Measurements from ENCODE around the gene EPHB3.

The EPHB3 gene

DNA sequence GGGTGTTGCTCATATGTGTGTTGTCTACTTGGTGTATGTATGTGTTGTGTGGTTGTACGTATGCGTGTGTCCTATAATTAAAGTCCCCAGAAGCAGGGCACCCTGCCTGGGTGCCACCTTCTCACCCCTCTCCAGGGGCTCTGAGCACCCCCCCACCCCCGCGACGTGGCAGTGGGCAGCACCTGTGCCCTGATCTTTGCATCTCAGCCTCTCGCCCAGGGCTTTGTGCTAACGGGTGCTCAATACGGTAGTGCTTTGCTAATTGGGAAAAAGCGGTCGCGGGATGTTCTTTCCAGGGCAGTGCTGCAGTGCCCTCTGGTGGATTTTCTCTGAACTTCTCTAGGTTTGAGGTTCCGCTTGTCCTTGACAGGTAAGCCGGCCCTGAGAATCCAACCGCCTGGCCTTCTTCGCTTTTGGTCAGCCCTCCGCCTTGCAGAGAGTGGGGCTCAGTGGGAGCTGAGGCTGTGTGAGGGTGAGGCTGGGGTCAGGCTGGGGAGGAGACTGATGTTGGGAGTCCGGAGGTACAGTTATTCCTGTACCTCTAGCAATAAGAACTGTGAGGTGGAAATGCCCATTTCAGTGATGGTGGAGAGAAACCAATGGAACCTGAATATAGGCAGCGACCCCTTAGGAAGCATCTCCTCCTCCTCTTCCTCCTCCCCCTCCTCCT is 17.6 kb upstream of the EPHB3 start:
- peak; percentile 33 to 44 (median 40) for DNase-seq

DNA sequence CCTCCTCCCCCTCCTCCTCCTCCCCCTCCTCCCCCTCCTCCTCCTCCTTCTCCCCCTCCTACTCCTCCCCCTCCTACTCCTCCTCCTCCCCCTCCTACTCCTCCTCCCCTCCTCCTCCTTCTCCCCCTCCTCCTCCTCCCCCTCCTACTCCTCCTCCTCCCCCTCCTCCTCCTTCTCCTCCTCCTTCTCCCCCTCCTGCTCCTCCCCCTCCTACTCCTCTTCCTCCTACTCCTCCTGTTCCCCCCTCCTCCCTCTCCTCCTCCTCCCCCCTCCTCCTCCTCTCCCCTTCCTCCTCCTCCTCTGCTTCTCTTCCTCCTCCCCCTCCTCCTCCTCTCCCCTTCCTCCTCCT is 17.1 kb upstream of the EPHB3 start:
- no peak for DNase-seq

DNA sequence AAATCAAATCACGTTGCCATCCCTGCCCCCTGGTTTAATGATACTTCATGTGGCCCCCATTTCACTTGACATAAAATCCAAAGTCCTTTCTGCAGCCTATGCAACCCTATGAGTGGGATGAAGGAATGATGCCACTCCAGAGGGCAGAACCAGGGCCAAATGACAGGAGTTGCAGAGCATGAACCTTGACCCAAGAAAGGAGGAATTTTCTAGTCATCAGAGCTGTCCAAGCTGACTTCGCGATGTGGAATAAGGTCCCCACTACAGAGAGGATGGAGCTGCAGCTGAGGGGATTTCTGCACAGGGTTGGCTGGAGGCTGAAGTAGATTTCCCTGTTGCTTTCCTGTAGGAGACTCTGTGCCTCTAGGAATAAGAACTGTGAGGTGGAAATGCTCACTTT is 15.8 kb upstream of the EPHB3 start:
- no peak for DNase-seq

DNA sequence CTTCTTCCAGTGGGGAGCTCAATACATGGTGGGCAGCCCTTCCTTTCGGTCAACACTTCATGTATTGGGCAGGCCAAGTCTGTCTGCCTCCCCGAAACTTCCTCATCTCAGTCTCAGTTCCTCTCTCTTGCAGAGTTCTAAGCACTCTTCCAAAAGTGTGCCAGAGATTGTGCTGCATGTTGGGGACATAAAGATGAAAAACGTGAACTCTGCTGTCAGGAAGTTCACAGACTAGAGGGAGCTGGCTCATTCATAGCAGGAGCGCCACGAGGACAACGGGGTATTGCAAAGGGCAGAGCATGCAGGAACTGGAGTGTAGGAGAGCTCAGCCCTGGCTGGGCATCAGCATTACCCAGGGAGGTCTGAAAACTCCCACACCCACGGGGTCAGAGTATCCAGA is 15.3 kb upstream of the EPHB3 start:
- DNase-seq: no peak

DNA sequence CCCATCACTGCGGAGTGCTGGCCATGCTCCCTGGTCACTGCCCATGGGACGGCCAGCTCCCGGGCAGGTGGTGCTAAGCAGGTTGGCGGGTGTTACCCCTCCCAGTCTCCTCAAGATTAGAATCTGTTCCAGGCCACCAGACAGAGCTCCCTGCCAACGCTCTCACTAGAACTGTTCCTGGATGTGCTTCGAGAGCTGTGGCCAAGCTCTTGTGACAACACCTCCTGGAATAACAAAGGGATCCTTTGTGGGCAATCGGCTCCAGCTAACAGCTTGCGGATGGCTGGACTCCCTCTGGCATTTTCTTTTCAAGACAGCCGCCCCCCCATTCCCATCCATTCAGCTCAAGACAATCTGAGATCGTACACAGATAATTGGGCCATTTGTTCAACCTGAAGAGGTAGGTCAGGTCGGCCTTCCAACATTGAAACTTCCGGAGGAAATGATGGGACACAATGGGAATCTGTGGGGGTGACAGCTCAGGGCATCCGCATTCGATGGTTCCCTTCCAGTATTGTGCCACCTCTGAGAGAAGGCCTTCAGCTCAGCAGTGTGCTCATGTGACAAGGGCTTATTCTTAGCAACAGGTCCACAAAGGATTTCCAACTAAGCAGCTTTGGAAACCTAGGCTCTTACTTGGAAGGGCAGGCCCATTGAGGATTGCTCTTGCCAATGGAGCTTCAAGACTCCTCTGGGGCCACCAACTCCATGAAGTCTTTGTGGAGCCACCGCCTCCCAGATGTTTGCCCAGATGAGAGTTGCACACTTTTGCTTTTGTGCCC is 11.6 kb upstream of the EPHB3 start:
- no peak for DNase-seq

DNA sequence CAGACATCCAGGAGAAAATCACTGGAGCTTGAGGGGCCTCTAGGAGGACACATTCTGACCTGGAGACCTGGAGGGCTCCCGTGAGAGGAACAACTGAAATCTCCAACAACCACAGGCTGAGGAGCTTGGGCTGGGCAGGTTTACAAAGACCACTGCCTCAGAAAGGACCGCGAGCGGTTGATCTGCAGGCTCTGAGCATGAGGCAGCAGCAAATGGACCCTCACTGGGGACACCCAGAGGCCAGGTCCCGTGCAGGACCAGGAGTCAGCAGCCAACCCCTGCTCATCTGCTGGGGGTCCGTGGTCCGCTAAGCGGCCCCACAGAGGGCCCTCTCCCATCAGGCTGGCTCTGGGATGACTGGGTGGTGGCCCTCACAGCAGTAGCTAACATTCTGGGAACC is 10.5 kb upstream of the EPHB3 start:
- DNase-seq: no peak

DNA sequence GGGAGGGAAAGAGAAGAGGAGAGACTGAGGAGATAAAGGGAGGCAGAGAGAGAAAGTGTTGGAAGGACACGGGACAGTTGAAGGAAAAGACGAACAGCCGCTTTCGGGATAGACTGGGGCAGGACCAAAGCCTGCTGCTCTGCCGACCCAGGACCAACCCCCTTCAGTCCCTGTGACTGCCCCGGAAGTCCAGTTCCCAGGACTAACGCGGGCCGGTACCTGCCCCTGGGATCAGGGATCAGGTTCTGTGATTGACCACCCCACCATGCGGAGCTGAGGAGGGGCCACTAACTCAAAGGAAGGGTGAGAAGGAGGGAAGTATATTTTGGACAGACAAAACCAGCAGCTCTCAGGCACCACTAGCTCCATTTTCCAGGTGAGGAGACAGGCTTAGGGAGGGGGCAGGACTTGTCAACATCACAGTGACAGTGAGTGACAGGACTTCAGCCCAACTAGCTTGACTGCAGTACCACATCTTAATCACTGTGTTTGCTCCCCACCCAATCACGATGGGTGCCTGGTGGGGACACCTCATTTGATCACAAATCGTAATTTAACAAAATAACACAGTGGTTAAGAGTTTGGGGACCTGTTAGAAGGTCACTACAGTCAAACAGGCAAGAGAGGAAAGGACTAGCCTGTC is 9.8 kb upstream of the EPHB3 start:
- DNase-seq: no peak

DNA sequence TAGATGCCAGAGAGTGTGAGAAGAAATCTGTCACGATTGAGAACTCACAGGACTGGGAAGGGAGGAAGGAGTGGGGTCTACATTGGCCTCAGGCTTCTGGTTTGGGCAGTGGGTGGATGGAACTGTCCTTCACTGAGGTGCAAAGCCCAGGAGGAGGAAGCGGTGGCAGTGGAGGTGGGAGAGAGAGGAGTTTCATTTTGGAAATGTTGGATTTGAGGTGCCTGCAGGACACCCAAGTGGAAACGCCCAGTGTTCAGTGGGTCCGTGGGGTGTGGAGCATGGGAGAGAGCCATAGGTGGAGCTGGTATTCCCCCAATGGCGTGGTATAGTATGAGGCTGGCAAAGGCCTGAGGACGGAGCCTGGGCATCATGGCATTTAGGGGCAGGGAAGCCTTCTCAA is 9.3 kb upstream of the EPHB3 start:
- DNase-seq: no peak

DNA sequence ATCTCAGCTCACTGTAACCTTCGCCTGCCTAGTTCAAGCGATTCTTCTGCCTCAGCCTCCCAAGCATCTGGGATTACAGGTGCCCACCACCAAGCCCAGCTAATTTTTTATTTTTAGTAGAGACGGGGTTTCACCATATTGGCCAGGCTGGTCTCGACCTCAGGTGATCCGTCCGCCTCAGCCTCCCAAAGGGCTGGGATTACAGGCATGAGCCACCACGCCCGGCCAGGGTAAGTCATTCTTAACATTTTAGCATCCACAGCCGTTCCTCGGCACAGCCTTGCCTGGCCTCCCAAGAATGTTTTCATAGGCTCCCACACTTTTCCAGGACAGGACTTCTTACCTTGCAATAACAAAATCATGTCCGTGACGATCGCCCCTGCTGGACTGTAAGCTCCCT is 8.7 kb upstream of the EPHB3 start:
- DNase-seq: no peak

DNA sequence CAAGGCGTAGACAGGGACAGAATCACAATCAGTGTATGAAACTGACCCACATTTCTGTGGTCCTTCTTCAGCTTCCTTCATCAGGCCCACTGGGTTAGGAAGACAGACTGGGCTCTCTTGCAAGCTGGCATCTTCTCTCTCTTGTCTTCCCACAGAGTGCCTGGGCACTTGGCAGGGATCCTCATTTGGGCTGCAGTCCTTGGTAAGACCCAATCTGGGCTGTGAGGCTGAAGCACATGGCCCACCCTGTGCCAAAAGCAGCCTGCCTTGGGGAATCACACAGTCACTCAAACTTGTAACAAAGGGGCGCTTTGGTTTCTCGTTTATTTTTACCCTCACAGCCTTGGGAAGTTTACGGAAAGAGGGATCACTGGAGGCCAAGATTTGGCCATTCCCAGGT is 8.2 kb upstream of the EPHB3 start:
- no peak for DNase-seq

DNA sequence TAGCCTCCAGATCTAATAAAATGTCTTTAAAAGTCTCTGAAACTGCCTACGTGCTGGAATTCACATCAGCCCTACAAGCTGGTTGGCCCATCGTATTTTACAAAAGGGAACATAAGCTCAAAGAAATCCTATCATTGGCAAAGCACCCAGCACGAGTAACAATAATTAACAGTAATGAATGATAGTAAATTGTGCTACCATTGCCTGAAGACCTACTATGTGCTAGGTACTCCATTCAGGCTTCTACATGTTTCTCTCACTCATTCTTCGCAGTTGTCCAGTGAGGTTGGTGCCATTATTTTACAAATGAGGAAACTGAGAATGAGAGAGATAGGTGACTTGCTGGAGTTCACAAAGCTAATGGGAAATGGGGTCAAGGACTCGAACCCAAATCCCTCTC is 7.1 kb upstream of the EPHB3 start:
- no peak for DNase-seq

DNA sequence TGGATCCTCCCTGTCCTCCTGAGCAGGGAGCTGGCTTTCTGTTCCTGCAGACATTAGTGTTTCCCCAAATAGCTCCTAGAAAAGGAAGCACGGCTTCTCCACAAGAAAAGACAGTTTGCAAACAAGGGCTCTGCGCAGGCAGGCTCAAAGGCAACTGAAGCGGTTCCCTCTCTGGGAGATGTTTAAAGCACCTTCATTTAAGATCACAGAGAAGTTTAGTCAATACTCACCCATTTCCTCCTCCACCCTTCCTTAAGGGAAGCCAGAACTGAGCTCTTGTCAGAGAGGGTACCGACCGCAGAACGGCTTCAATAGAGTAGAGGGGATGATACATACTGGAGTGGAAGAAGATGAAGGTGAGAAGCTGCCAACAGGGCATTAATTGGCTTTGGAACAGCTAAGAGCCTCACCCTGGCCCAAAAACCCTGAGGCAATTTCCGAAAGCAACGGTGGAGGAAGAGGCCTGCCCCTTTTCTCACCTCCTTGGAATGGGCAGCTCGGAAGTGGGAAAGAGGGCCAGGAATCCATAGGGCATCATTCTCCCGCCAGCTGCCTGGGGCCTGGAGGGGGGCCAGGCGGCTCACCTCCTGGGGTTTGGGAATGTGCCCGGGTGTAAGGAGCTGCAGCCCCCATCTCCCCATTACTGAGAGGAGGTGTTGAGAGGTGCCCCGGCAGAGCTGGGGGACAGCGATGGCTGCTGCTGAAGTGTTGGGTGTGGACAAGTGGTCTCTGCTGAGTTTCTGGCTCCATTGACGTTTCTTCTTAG is 4.8 kb upstream of the EPHB3 start:
- no peak for DNase-seq

DNA sequence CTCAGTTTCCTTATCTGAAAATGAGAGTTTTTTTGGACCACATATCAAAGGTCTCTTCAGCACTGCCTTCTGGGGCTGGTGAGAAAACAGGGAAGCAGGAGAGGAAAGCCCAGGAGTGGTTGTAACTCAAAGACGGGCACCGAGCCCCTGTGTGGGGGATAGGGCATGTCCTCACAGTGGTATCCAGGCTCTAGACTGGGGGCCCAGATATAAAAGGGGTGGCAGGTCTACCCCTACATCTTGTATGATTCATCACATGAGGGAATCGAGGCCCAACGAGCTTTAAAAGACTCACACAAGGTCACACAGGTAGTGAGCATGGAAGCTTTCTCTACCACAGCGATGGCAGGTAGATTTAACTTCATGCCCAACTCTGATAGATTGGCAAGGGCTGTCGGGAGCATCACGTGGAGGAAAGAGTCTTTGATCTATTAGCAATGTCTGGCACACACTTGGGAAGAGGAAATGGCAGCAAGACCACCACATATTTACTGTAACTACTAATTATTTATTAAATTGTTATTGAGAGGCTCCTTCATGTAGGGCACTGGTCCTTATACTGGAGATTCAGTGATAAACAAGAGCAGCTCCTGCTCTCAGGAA is 4.1 kb upstream of the EPHB3 start:
- no peak for DNase-seq

DNA sequence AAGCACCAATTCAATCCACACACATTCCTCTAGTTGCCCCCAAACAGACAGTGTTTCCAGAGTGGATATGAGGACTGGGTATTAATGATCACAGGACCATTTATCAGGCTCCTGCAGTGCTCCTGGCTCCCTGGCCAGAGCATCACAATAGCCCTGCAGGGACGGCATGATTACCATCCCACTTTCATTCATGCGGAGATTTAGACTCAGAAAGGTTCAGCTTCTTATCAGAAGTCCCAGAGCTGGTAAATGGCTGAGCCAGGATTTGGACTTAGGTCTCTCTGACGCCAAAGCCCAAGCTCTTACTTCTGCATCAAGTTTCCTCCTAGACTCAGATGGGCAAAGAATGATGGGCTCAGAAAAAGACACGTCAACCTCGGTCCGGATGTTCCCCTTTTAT is 2.9 kb upstream of the EPHB3 start:
- DNase-seq: no peak

DNA sequence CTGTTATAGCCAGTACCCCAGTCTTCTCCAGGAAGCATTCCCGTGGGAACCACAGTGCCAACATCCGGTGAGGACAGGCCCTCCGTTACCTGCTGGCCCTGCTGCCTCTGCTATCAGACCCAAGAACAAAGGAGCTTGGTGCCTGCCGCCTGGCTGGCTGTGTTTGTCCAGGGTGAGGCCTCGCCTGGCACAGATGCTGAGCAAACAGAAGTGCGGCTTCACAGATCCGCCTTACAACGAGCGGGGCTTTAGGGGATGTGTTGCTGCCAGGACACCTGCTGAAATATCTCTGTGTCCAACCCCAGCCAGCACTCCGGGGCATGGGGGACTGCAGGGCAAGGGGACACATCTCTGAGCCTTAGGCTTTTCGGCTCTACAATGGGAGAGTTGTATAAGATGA is 2.2 kb upstream of the EPHB3 start:
- DNase-seq: no peak

DNA sequence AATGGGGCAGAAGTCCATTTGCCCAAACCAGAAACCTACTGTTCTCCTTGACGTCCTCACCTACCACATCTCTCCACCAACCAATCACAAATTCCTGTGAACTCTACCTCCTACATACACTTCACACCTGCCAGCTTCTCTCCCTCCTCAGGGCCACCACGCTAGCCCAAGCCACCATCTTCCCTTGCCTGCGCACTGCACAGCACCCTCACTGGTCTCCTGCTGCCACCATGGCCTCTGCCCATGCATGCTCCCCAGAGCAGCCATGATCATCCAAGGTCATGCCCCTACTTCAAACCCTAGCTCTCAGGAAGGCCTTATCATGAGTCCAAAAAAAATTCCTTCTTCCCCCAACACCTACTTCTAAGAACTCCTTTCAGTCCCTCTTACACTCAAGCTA is 1.1 kb upstream of the EPHB3 start:
- DNase-seq: no peak

DNA sequence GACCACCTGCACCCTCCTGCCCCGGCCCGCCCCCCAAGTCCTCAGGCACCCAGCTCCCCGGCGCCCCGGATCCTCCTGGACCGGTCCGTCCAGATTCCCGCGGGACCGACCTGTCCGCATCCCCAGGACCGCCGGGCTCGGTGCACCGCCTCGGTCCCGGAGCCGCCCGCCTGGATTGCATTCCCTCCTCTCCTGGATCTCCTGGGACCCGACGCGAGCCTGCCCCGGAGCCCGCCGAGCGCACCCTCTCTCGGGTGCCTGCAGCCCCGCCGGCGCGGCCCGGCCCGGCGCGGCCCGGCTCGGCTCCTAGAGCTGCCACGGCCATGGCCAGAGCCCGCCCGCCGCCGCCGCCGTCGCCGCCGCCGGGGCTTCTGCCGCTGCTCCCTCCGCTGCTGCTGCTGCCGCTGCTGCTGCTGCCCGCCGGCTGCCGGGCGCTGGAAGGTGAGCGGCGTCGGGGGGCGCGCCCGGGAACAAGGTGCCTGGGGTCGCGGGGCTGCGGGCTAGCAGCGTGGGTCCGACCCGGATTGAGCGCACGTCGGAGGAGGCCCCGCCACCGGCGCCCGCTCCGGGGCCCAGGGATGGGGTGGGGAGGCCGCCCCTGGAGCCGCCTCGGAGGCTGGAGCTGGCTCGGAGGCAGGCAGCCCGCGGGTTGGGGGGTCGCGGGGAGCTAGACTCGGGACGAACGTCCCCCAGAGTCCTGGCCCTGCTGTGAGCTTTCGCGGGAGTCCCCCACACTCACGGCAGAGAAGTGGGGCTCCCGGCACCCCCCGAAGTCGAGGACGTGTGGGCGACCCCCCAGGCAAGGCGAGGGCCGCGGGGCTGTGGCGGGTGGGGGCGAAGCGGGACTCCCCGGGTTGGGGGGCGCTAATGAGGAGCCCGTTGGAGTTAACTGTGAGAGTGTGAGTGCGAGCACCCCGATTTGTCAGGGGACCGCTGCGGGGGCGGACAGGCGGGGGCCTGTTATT is 610 bp downstream of the EPHB3 start:
- DNase-seq: no peak

DNA sequence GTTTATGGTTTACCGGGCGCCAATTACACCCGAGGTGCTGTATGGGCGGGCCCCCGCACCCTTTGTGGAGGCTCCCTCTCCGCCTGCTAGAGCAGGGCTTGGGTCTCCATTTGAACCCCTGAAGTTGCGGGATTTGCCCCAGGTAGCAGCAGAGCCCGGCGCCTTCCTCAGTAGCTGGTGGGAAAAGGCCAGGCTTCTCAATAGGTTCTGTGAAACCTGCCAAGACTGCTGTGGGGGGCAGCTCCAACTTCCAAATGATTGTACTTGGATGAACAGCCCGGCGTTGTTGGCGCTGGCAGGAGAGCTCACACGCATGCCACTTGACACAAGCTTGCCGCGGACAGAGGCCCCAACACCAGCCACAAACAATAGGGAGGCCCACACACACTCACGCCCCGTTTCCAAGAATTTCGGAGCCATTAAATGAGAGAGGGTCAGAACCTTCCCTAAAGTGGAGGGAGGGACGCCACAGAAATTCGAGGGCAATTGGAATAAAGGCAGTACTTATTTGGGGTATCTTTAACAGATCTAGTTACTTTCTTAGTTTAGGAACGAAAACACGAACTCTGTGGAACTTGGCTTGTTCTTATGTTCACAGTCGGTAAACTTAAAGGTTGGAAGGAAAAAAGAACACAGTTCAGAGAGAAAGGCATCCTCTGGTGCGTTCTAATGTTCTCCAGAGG is 1.4 kb downstream of the EPHB3 start:
- no peak for DNase-seq

DNA sequence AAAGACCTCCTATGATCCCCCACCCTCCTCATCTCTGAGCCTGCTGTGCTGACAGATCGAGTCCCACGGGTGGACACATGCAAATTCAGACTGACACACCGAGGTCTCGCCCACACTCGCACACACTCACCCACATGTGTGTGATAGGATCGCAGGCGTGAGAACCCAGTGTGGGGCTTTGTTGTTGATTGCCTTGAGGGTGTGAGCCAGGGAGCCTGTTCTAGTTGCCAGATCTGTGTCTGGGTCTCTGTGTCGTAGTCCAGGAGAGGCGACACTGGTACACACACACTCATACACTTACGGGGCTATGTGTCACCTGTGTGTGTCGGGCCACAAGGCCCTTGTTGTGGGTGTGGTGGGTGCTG is 2.0 kb downstream of the EPHB3 start:
- no peak for DNase-seq

DNA sequence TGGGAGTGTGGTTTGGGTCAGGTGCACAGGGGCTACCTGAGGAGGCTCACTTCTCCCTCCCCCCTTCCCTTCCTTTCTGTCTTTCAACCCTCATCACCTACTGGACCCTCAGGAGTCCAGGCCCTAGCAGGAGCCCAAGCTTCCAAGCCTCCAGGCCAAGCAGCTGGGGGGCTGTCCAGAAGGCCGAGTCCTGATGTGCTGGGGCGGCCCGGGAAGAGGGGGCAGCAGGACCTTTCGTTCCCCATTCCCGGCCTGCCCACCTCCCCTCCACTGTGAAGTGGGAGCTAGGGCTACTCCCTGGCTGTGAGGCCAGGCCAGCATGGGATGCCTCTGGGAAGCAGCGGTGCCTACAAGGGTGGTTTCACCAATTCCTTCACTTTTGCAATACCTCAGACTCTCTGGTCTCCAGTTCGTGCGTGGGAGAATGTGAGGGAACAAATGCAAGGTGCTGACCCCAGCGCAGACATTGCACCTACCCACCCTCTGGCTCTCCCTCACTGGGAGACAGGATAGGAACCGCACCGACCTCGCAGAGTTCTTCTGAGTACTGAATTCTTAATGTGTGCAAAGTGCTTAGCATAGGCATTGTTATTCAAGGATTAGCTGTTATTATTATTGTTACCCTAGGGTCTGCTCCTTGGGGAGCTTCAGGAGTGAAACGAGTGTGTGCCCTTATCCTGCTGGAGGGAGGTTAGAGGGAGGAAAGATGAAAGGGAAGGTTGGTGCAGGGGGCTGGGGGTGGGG is 2.5 kb downstream of the EPHB3 start:
- DNase-seq: no peak

Measured in activated CD4-positive, CD25-positive, alpha-beta regulatory T cell (primary cell).